Measurements from ENCODE around the gene HIPK3. TPM values are rescaled to one million over a fixed set of nuclear protein-coding genes. Genes with fewer than 3 reads are reported as not detected.

Gene HIPK3
- total and polyA plus RNA-seq, 2 donors (not counting 3 experiments of a cell fraction or from before 2014, with no cell fraction given) = 13.3 to 36.1 TPM

GRCh38 chr11:33405834-33406602, 148.8 kb downstream of the HIPK3 start:
- peaks cover 23% of the 10 kb centered on the region for H3K79me2 ChIP-seq (ENCODE audit: control insufficient read depth, insufficient read depth, low read length)
- FAIRE-seq = no peak
- no peak overlapping the region for H2AFZ ChIP-seq (ENCODE audit: low read depth, low read length)
- H3K9me3 ChIP-seq (replicated peaks; ENCODE audit: control insufficient read depth, insufficient read depth, low read length) = no peaks in the 10 kb centered on the region
- H3K4me3 ChIP-seq (replicated peaks in 1 of 3; ENCODE audit: insufficient read depth in 1 of 3, low read depth in 1 of 3, low read length in 3 of 3) = no peak overlapping the region
- H3K4me2 ChIP-seq (ENCODE audit: insufficient read depth, low read length) = no peak overlapping the region
- BruUV-seq (replicated peaks) = no TSS peak
- dilution Hi-C loops (cut with MboI; ENCODE audit: extremely low pct_ligation_motif_present, low sequenced_read_pairs) (no loop called here), intact Hi-C loops (cut with micrococcal nuclease) (no loop called here)
- no peaks in the 10 kb centered on the region for H3K36me3 ChIP-seq (ENCODE audit: control insufficient read depth in 2 of 2, extremely low read depth in 1 of 2, insufficient read depth in 2 of 2, low read length in 2 of 2)
- DNase-seq (ENCODE audit: low read depth, low spot score) = no peak
- TF ChIP-seq POLR2AphosphoS5 (IDR thresholded peaks at IDR 0.05; ENCODE audit: insufficient read depth, low read depth, low read length) (no peak), GATA2 (IDR thresholded peaks at IDR 0.05; ENCODE audit: insufficient read depth, insufficient read length, low read depth, low read length) (no peak), MYC (IDR thresholded peaks at IDR 0.05; ENCODE audit: low read depth, low read length) (no peak), EZH2 (IDR thresholded peaks at IDR 0.05; ENCODE audit: borderline replicate concordance, low read depth, low read length, severe bottlenecking) (no peak), MAX (IDR thresholded peaks at IDR 0.05; ENCODE audit: insufficient read depth, insufficient read length) (no peak), POLR2A (IDR thresholded peaks at IDR 0.05; ENCODE audit: low read depth, low read length) (no peak), JUN (IDR thresholded peaks at IDR 0.05; ENCODE audit: borderline replicate concordance, insufficient read depth, insufficient read length, low read depth) (no peak), FOS (IDR thresholded peaks at IDR 0.05; ENCODE audit: borderline replicate concordance, insufficient read depth, low read length) (no peak)
- TF ChIP-seq, protein P1, sequence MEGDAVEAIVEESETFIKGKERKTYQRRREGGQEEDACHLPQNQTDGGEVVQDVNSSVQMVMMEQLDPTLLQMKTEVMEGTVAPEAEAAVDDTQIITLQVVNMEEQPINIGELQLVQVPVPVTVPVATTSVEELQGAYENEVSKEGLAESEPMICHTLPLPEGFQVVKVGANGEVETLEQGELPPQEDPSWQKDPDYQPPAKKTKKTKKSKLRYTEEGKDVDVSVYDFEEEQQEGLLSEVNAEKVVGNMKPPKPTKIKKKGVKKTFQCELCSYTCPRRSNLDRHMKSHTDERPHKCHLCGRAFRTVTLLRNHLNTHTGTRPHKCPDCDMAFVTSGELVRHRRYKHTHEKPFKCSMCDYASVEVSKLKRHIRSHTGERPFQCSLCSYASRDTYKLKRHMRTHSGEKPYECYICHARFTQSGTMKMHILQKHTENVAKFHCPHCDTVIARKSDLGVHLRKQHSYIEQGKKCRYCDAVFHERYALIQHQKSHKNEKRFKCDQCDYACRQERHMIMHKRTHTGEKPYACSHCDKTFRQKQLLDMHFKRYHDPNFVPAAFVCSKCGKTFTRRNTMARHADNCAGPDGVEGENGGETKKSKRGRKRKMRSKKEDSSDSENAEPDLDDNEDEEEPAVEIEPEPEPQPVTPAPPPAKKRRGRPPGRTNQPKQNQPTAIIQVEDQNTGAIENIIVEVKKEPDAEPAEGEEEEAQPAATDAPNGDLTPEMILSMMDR (IDR thresholded peaks at IDR 0.05; ENCODE audit: extremely low read depth in 1 of 2, insufficient read depth in 1 of 2, low read depth in 1 of 2, low read length in 2 of 2) = no peak
- no peaks in the 10 kb centered on the region for H3K27me3 ChIP-seq (ENCODE audit: control insufficient read depth in 2 of 2, insufficient read depth in 2 of 2, low read length in 2 of 2)
- no peak overlapping the region for H3K9ac ChIP-seq (replicated peaks; ENCODE audit: extremely low read depth, insufficient read depth, low read length)
- ChIA-PET POLR2A (no interaction called here), CTCF (interaction anchor here (1.0 kb wide), 1 partner anchor 9 kb away, joined by 4 read pairs; no protein-coding TSS in a partner anchor)
- no peak overlapping the region for H3K27ac ChIP-seq (ENCODE audit: insufficient read depth, low read depth, low read length)
- H3K9me1 ChIP-seq (replicated peaks; ENCODE audit: control insufficient read depth, extremely low read depth, insufficient read depth, low read length) = no peaks in the 10 kb centered on the region
- H3K4me1 ChIP-seq (ENCODE audit: control insufficient read depth, extremely low read depth, insufficient read depth, low read length) = no peaks in the 10 kb centered on the region
- no peaks in the 10 kb centered on the region for H4K20me1 ChIP-seq (replicated peaks; ENCODE audit: control insufficient read depth, extremely low read depth, insufficient read depth, low read length)

Other genes with a start within 250 kb of the HIPK3 start
- 0.18 TPM in 1 of 2 replicates, not detected in the other for gene DEPDC7, start 241.5 kb upstream of the HIPK3 start, total RNA-seq
- gene DEPDC7, start 241.5 kb upstream of the HIPK3 start, polyA plus RNA-seq = 0.05 and 0.08 TPM in 2 replicates
- 18.1 and 20.0 TPM in 2 replicates for gene TCP11L1, start 217.8 kb upstream of the HIPK3 start, total RNA-seq
- gene TCP11L1, start 217.8 kb upstream of the HIPK3 start, polyA plus RNA-seq = 11.0 and 12.1 TPM in 2 replicates
- gene CSTF3, start 95.9 kb upstream of the HIPK3 start, total RNA-seq = 46.6 and 52.3 TPM in 2 replicates
- 11.8 and 18.3 TPM in 2 replicates for gene CSTF3, start 95.9 kb upstream of the HIPK3 start, polyA plus RNA-seq
- 28.1 and 28.6 TPM in 2 replicates for gene KIAA1549L, start 118.7 kb downstream of the HIPK3 start, total RNA-seq
- gene KIAA1549L, start 118.7 kb downstream of the HIPK3 start, polyA plus RNA-seq = 4.9 and 5.7 TPM in 2 replicates